Measurements from ENCODE around the gene HPN.
A peak's percentile ranks its signal among the peaks of the same experiment; 100 is the strongest.
"Not testable (repeated sequence)": the region's sequence is repeated elsewhere in the genome, so short reads cannot be mapped to it uniquely, and the experiment has no call there.

HPN gene

GRCh38 chr19:35006342-35006998 is 35.1 kb upstream of the HPN start:
- Histone ChIP-seq H3K9me3 (replicated peaks in 1 of 11) (no peaks in the 10 kb centered on the region), H3K4me1 (peaks cover 51 to 87% (median 63%) of the 10 kb centered on the region in 10 experiments), H3K27ac (peak overlapping the region in 2 of 11 experiments; percentile 9 to 18; a peak in 2 of 22 replicates), H3K36me3 (peaks cover 53 to 92% (median 87%) of the 10 kb centered on the region in 11 experiments), H3K4me3 (no peak overlapping the region), H3K27me3 (no peaks in the 10 kb centered on the region), H3K4me2 (no peak overlapping the region), H4K20me1 (peaks cover 56 to 100% (median 97%) of the 10 kb centered on the region in 11 experiments; a peak in 21 of 22 replicates), H3K9ac (peak overlapping the region in 3 of 11 experiments; percentile 16 to 40 (median 18); a peak in 5 of 22 replicates)
- TF ChIP-seq Cebpa-rat (IDR thresholded peaks at IDR 0.05) = no peak

GRCh38 chr19:35006999-35007365 is 34.5 kb upstream of the HPN start:
- no peak for TF ChIP-seq Cebpa-rat (IDR thresholded peaks at IDR 0.05)
- Histone ChIP-seq H3K27ac (peak overlapping the region in 2 of 11 experiments; percentile 9 to 18; a peak in 2 of 22 replicates), H4K20me1 (peaks cover 54 to 100% (median 97%) of the 10 kb centered on the region in 11 experiments; a peak in 21 of 22 replicates), H3K9ac (peak overlapping the region in 1 of 11 experiments; percentile 16; a peak in 3 of 22 replicates), H3K4me3 (no peak overlapping the region), H3K36me3 (peaks cover 56 to 93% (median 90%) of the 10 kb centered on the region in 11 experiments), H3K27me3 (no peaks in the 10 kb centered on the region), H3K9me3 (replicated peaks in 1 of 11) (no peaks in the 10 kb centered on the region), H3K4me1 (peaks cover 51 to 87% (median 63%) of the 10 kb centered on the region in 10 experiments), H3K4me2 (no peak overlapping the region)

- not testable (repeated sequence) for H3K27me3 ChIP-seq; H3K4me3 ChIP-seq; H3K9me3 ChIP-seq (replicated peaks in 1 of 11); H3K27ac ChIP-seq; H3K9ac ChIP-seq; H3K4me2 ChIP-seq
- Histone ChIP-seq H3K4me1 (peaks cover 51 to 87% (median 63%) of the 10 kb centered on the region in 10 experiments), H4K20me1 (peaks cover 49 to 100% (median 92%) of the 10 kb centered on the region in 11 experiments; a peak in 21 of 22 replicates), H3K36me3 (peaks cover 61 to 94% (median 91%) of the 10 kb centered on the region in 11 experiments)
Observed at GRCh38 chr19:35007427-35007826, 34.1 kb upstream of the HPN start.

GRCh38 chr19:35008891-35009341 is 32.6 kb upstream of the HPN start:
- H4K20me1 ChIP-seq = peaks cover 36 to 100% (median 79%) of the 10 kb centered on the region in 11 experiments; a peak in 21 of 22 replicates
- no peaks in the 10 kb centered on the region for H3K9me3 ChIP-seq (replicated peaks in 1 of 11)
- no peaks in the 10 kb centered on the region for H3K27me3 ChIP-seq
- no peak overlapping the region; a peak in 1 of 22 replicates for H3K4me2 ChIP-seq
- H3K27ac ChIP-seq = peak overlapping the region in 2 of 11 experiments; percentile 4 to 13; a peak in 1 of 22 replicates
- H3K36me3 ChIP-seq = peaks cover 69 to 99% (median 95%) of the 10 kb centered on the region in 11 experiments
- no peak overlapping the region for H3K4me3 ChIP-seq
- H3K9ac ChIP-seq = peak overlapping the region in 6 of 11 experiments; percentile 21 to 40 (median 33); a peak in 7 of 22 replicates
- no peak for TF ChIP-seq Cebpa-rat (IDR thresholded peaks at IDR 0.05)
- peaks cover 51 to 87% (median 63%) of the 10 kb centered on the region in 10 experiments for H3K4me1 ChIP-seq

- peak overlapping the region in 9 of 11 experiments; percentile 90 to 99 (median 92); a peak in 12 of 22 replicates for H3K4me2 ChIP-seq
- H3K27me3 ChIP-seq = no peaks in the 10 kb centered on the region
- peaks cover 75 to 99% (median 94%) of the 10 kb centered on the region in 11 experiments for H3K36me3 ChIP-seq
- H3K9ac ChIP-seq = peak overlapping the region in 7 of 11 experiments; percentile 8 to 76 (median 52); a peak in 7 of 22 replicates
- no peak for TF ChIP-seq Cebpa-rat (IDR thresholded peaks at IDR 0.05)
- no peaks in the 10 kb centered on the region for H3K9me3 ChIP-seq (replicated peaks in 1 of 11)
- H4K20me1 ChIP-seq = peaks cover 28 to 99% (median 74%) of the 10 kb centered on the region in 11 experiments; a peak in 21 of 22 replicates
- H3K4me1 ChIP-seq = peaks cover 51 to 87% (median 63%) of the 10 kb centered on the region in 10 experiments
- H3K4me3 ChIP-seq = no peak overlapping the region
- H3K27ac ChIP-seq = peak overlapping the region in 5 of 11 experiments; percentile 11 to 71 (median 13); a peak in 5 of 22 replicates
Observed at GRCh38 chr19:35009424-35010415, 31.8 kb upstream of the HPN start.

- Histone ChIP-seq H3K36me3 (peaks cover 79 to 100% (median 97%) of the 10 kb centered on the region in 11 experiments), H3K27me3 (no peaks in the 10 kb centered on the region), H3K9me3 (replicated peaks in 1 of 11) (no peaks in the 10 kb centered on the region), H3K9ac (peak overlapping the region in 9 of 11 experiments; percentile 8 to 76 (median 57); a peak in 15 of 22 replicates), H3K4me3 (peak overlapping the region in 1 of 10 experiments; percentile 24; a peak in 1 of 20 replicates), H3K27ac (peak overlapping the region in 9 of 11 experiments; percentile 7 to 83 (median 71); a peak in 17 of 22 replicates), H4K20me1 (peaks cover 15 to 99% (median 59%) of the 10 kb centered on the region in 11 experiments; a peak in 20 of 22 replicates), H3K4me2 (peak overlapping the region; percentile 32 to 99 (median 91)), H3K4me1 (peaks cover 62 to 91% (median 71%) of the 10 kb centered on the region in 10 experiments)
- no peak for TF ChIP-seq Cebpa-rat (IDR thresholded peaks at IDR 0.05)
Observed at GRCh38 chr19:35011091-35011689, 30.3 kb upstream of the HPN start.

GRCh38 chr19:35011737-35012682 is 29.5 kb upstream of the HPN start:
- Histone ChIP-seq H3K27me3 (no peaks in the 10 kb centered on the region), H3K27ac (peak overlapping the region in 9 of 11 experiments; percentile 7 to 83 (median 71); a peak in 17 of 22 replicates), H3K9me3 (replicated peaks in 1 of 11) (no peaks in the 10 kb centered on the region), H4K20me1 (peaks cover 7 to 95% (median 51%) of the 10 kb centered on the region in 11 experiments; a peak in 20 of 22 replicates), H3K36me3 (peaks cover 79 to 100% (median 97%) of the 10 kb centered on the region in 11 experiments), H3K4me2 (peak overlapping the region; percentile 32 to 99 (median 91)), H3K9ac (peak overlapping the region in 8 of 11 experiments; percentile 39 to 76 (median 64); a peak in 16 of 22 replicates), H3K4me3 (no peak overlapping the region), H3K4me1 (peaks cover 70 to 92% (median 79%) of the 10 kb centered on the region in 10 experiments)
- TF ChIP-seq Cebpa-rat (IDR thresholded peaks at IDR 0.05) = no peak

Measured in BLaER1 treated with 17β-estradiol and CSF1 and Interleukin-3, amounts not matched to agents 10 nM and 100 nM (cell line).